ENCODE data around the gene OR8B4.

The OR8B4 gene

DNA sequence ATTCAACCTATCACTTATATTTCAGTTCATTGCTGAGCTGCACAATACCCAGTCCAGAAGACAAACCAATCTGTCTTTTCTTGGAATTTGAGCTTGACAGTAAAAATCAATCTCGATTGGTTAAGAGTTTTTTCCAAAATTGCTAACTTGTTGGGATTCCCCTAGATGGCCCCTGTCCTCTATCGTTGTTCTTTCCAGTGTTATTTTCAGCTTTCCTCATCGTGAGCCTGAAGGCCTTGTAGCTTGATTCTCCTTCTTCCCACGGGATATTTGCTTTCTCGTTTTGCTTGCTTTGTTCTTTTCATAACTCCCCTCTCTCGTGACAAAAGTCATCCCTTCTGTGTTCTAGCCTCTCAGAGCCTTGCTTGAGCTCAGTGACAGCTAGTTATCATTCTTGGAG, 17.8 kb upstream of the OR8B4 start:
- FAIRE-seq: no peak
- DNase-seq (ENCODE audit: insufficient read length, low spot score): no peak
- no peak for TF ChIP-seq CTCF (IDR thresholded peaks at IDR 0.05; ENCODE audit: insufficient read depth, missing control alignments)

GRCh38 chr11:124441519-124441918, 16.8 kb upstream of the OR8B4 start:
- FAIRE-seq (no peak), DNase-seq (ENCODE audit: insufficient read length, low spot score) (no peak)
- no peak for TF ChIP-seq CTCF (IDR thresholded peaks at IDR 0.05; ENCODE audit: insufficient read depth, missing control alignments)

- no peak for TF ChIP-seq CTCF (IDR thresholded peaks at IDR 0.05; ENCODE audit: insufficient read depth, missing control alignments)
- no peak for FAIRE-seq
- no peak for DNase-seq (ENCODE audit: insufficient read length, low spot score)
Observed at GRCh38 chr11:124441081-124441480, 16.4 kb upstream of the OR8B4 start.

DNA sequence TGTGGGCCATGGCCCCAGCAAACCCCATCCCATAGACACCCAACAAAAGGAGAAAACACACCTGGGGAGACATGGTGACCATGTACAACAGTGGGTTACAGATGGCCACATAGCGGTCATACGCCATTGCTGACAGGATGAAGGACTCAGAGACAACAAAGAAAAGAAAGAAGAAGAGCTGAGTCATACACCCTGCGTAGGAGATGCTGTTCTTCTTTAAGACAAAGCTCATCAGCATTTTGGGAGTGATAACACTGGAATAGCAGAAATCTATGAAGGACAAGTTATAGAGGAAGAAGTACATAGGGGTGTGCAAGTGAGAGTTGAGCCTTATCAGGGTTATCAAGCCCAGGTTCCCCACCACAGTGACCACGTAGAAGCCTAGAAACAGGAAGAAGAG, 15.9 kb upstream of the OR8B4 start:
- no peak for FAIRE-seq
- TF ChIP-seq CTCF (IDR thresholded peaks at IDR 0.05; ENCODE audit: insufficient read depth, missing control alignments): no peak

GRCh38 chr11:124434699-124435098, 10.0 kb upstream of the OR8B4 start:
- no peak for FAIRE-seq
- TF ChIP-seq CTCF (IDR thresholded peaks at IDR 0.05; ENCODE audit: insufficient read depth, missing control alignments): no peak

More for the DNA sequence above, 15.9 kb upstream of the OR8B4 start:
- DNase-seq (ENCODE audit: insufficient read length, low spot score): no peak

GRCh38 chr11:124429599-124429998, 4.9 kb upstream of the OR8B4 start:
- FAIRE-seq (no peak), DNase-seq (ENCODE audit: insufficient read length, low spot score) (no peak)
- no peak for TF ChIP-seq CTCF (IDR thresholded peaks at IDR 0.05; ENCODE audit: insufficient read depth, missing control alignments)

More at GRCh38 chr11:124434699-124435098, 10.0 kb upstream of the OR8B4 start:
- DNase-seq (ENCODE audit: insufficient read length, low spot score): no peak

GRCh38 chr11:124421043-124421442, 3.6 kb downstream of the OR8B4 start:
- TF ChIP-seq CTCF (IDR thresholded peaks at IDR 0.05; ENCODE audit: insufficient read depth, missing control alignments): no peak
- FAIRE-seq: no peak
- no peak for DNase-seq (ENCODE audit: insufficient read length, low spot score)

Data from D721Med (cell line).